ENCODE data around the gene IL20RB. TPM values are rescaled to one million over a fixed set of nuclear protein-coding genes. Genes with fewer than 3 reads are reported as not detected.
"Not testable (repeated sequence)": the region's sequence is repeated elsewhere in the genome, so short reads cannot be mapped to it uniquely, and the experiment has no call there.

IL20RB gene
- total RNA-seq, 3 donors from 2014 or later: 0.60 to 1.7 (median 1.2) TPM

GRCh38 chr3:136979204-136979603 is 21.4 kb downstream of the IL20RB start:
- Histone ChIP-seq H3K4me3 (no peak overlapping the region), H3K9me3 (peaks cover 8% of the 10 kb centered on the region), H3K4me1 (ENCODE audit: low read depth) (no peaks in the 10 kb centered on the region), H3K36me3 (ENCODE audit: low read depth) (no peaks in the 10 kb centered on the region)
- intact Hi-C loops (cut with DNase I, micrococcal nuclease): no loop called here
- peak; percentile 22 for ATAC-seq
- no peak for DNase-seq
- TF ChIP-seq, protein P1, sequence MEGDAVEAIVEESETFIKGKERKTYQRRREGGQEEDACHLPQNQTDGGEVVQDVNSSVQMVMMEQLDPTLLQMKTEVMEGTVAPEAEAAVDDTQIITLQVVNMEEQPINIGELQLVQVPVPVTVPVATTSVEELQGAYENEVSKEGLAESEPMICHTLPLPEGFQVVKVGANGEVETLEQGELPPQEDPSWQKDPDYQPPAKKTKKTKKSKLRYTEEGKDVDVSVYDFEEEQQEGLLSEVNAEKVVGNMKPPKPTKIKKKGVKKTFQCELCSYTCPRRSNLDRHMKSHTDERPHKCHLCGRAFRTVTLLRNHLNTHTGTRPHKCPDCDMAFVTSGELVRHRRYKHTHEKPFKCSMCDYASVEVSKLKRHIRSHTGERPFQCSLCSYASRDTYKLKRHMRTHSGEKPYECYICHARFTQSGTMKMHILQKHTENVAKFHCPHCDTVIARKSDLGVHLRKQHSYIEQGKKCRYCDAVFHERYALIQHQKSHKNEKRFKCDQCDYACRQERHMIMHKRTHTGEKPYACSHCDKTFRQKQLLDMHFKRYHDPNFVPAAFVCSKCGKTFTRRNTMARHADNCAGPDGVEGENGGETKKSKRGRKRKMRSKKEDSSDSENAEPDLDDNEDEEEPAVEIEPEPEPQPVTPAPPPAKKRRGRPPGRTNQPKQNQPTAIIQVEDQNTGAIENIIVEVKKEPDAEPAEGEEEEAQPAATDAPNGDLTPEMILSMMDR (IDR thresholded peaks at IDR 0.05): no peak

- Histone ChIP-seq H3K4me3 (no peak overlapping the region), H3K36me3 (ENCODE audit: low read depth) (no peaks in the 10 kb centered on the region), H3K9me3 (peaks cover 4% of the 10 kb centered on the region), H3K4me1 (ENCODE audit: low read depth) (peaks cover 4% of the 10 kb centered on the region)
- ATAC-seq (no peak), DNase-seq (no peak)
- intact Hi-C loops (cut with DNase I, micrococcal nuclease): no loop called here
- TF ChIP-seq, protein P1 (IDR thresholded peaks at IDR 0.05): no peak
These were observed 21.9 kb downstream of the IL20RB start for GRCh38 chr3:136979684-136980083.

- intact Hi-C loops (cut with DNase I, micrococcal nuclease): no loop called here
- Histone ChIP-seq H3K4me3 (no peak overlapping the region), H3K9me3 (no peaks in the 10 kb centered on the region), H3K4me1 (ENCODE audit: low read depth) (peaks cover 13% of the 10 kb centered on the region), H3K36me3 (ENCODE audit: low read depth) (no peaks in the 10 kb centered on the region)
- DNase-seq: no peak
- ATAC-seq: no peak
- TF ChIP-seq, protein P1 (IDR thresholded peaks at IDR 0.05): no peak
These were observed 24.2 kb downstream of the IL20RB start for GRCh38 chr3:136982033-136982432.

DNA sequence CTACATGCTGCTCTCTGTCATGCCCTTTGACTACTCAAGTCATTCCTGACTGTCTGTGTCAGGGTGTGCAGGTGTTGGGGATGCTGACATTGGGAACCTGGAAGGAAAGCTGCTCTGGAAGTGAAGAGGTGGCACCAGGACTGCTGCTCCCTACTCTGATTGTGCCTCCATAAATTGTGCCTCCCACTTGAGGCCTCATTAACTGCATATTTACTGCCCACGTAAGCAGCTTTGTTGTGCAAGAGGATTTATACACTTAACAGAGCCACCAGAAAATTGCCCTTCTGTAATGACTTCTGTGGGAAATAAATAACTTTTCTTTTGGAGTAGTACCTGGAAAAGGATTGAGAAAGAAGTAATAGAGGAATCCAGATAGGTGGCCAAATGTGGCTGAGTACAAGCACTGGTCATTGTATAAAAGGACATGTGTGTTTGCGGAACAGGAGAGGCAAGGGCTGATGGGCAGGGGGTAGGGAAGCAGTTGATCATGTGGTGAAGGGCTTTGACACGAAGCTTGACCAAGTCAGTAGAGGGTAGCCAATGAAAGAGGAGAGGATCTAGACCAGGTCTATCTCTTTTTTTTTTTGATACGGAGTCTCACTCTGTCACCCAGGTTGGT is 24.8 kb downstream of the IL20RB start:
- Histone ChIP-seq H3K36me3 (ENCODE audit: low read depth) (no peaks in the 10 kb centered on the region), H3K4me1 (ENCODE audit: low read depth) (peaks cover 13% of the 10 kb centered on the region), H3K4me3 (no peak overlapping the region), H3K9me3 (no peaks in the 10 kb centered on the region)
- intact Hi-C loops (cut with DNase I, micrococcal nuclease): no loop called here
- DNase-seq (no peak), ATAC-seq (peak; percentile 58)
- TF ChIP-seq, protein P1 (IDR thresholded peaks at IDR 0.05): no peak

- Histone ChIP-seq H3K36me3 (ENCODE audit: low read depth) (no peaks in the 10 kb centered on the region), H3K4me3 (no peak overlapping the region), H3K4me1 (ENCODE audit: low read depth) (peaks cover 13% of the 10 kb centered on the region), H3K9me3 (no peaks in the 10 kb centered on the region)
- intact Hi-C loops (cut with DNase I, micrococcal nuclease): no loop called here
- peak; percentile 97 for ATAC-seq
- peak; percentile 79 to 85 (median 81) for DNase-seq
- TF ChIP-seq, protein P1 (IDR thresholded peaks at IDR 0.05): no peak
These were observed 27.1 kb downstream of the IL20RB start for GRCh38 chr3:136984837-136985236.

- H3K9me3 ChIP-seq; H3K4me3 ChIP-seq; intact Hi-C loops (cut with DNase I, micrococcal nuclease); H3K36me3 ChIP-seq (ENCODE audit: low read depth); ATAC-seq; DNase-seq: not testable (repeated sequence)
- H3K4me1 ChIP-seq (ENCODE audit: low read depth): peaks cover 13% of the 10 kb centered on the region
These were observed 29.7 kb downstream of the IL20RB start for GRCh38 chr3:136987398-136987980.

Data from mucosa of descending colon (tissue), 3 donors.